T-helper 2 cell treated with Interferon-gamma antibody and Interleukin-4, amounts not matched to agents 100 ng/mL and 5 ng/mL, for 36 hours (primary cell): ENCODE data around the gene ZNF80. TPM values are rescaled to one million over a fixed set of nuclear protein-coding genes. Genes with fewer than 3 reads are reported as not detected.

Experiments
- intact Hi-C: fragments of 100-400 bp; cut with micrococcal nuclease; formaldehyde crosslinking; loops from one replicate; pipeline ENCODE4 v1.15.1; 2023
- total RNA-seq: library from RNA; stranded (reverse); gene quantifications from 2 replicates; pipeline ENCODE4 v1.2.3, GENCODE V29; 2022

ZNF80 gene
- total RNA-seq, 1 donor from 2014 or later: 1.00 TPM

DNA sequence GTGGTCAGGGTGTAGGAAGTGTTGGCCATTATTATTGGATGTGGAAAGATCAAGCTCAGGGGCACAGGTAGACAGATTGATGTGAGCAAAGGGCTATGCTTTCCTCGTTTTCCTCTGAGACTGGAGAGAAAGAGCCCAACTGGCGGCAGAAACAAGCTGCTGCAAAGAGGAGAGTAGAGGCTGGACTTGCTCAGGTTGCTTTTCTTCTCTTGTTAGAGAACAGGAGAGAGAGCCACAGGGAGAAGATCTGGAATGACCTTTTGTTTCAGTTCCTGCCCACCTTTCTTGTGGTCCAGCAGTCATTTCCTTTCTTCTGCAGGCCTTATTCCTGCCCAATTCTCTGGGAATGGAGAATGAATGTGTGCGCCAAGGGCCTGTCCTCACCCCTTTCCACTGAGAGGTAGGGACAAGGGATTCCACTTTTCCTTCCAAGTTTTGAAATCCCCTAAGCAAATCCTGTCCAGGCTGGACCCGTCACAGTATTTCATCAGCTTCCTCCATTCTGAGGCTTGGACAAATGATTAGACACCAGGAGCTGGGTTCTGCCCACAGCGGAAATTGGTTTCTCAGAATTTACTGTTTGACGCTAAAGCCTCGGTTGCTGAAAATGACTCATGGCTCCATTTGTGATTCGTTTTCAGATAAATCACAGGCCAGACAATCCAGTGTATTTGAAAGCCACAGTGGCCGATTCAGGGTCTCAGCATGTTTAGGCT lies 16.1 kb downstream of the ZNF80 start:
- intact Hi-C loops: loop anchor here (1.0 to 5.0 kb wide), 2 partner anchors 22 to 106 kb away; no protein-coding TSS in a partner anchor

DNA sequence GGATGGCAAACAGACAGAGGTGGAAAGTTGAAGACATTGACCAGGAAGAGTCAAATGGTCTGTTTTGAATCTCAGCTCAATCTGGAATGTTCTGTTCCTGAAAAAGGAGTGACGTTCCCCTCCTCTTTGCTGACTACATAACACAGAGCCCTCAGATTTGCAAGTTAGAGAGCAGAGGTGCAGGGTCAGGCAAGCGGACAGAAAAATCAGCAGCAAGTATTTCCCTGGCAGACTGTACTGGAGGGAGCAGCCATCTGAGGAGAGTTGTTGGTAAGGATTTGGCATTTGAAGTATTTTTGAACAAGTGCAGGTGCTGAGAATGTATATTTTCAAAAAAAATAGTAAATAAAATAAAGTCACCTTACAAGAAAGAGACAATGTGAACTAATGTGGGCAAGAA lies 17.6 kb downstream of the ZNF80 start:
- intact Hi-C loops: loop anchor here (5.0 kb wide), 1 partner anchor 108 kb away; no protein-coding TSS in a partner anchor

DNA sequence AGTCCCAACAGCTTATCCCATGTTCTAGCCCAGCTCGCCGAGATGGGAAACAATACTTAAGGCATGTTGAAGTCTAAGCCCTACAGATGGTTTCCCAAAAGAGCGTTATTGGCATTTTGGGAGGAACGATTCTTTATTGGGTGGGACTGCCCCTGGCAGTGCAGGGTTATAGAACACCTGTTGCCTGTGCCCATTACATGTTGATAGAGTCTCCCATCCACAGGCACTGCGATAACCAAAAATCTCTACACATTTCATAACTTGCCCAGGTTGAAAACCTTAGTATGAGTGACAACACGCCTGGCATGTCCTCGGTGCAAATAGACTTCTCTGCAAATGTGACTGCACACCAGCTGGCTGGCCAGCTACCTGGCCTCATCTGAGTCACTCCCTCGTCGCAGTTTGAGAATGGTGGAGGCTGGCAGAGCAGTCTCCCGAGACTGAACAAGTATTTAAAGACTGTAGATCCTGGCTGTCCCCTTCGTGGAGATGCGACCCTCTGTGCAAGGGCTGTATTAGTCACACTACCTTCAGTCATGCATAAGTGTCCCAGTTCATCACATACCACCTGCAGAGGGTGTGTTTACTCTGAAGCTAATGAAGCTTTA lies 18.7 kb downstream of the ZNF80 start:
- intact Hi-C loops: no loop called here

- intact Hi-C loops: no loop called here
Measured at GRCh38 chr3:114218006-114218405, 19.4 kb downstream of the ZNF80 start.

DNA sequence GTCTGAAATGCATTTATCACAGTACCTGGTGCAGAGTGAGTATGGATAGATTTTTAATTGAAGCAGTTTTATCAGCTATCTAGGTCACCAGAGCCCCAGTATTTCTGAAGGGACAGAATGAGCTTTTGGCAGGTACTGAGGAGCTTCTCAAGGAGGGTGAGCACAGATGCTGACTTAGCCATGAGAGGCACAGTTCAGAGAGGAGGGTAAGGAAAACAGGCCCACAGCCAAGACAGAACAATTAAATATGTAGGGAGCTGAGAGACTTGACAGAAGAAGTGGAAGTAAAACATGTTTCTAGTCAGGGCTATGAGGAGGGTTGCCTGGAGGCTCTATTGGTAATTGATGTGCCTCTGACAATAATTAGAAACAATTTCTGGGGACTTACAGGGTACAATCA lies 20.1 kb downstream of the ZNF80 start:
- intact Hi-C loops: no loop called here

DNA sequence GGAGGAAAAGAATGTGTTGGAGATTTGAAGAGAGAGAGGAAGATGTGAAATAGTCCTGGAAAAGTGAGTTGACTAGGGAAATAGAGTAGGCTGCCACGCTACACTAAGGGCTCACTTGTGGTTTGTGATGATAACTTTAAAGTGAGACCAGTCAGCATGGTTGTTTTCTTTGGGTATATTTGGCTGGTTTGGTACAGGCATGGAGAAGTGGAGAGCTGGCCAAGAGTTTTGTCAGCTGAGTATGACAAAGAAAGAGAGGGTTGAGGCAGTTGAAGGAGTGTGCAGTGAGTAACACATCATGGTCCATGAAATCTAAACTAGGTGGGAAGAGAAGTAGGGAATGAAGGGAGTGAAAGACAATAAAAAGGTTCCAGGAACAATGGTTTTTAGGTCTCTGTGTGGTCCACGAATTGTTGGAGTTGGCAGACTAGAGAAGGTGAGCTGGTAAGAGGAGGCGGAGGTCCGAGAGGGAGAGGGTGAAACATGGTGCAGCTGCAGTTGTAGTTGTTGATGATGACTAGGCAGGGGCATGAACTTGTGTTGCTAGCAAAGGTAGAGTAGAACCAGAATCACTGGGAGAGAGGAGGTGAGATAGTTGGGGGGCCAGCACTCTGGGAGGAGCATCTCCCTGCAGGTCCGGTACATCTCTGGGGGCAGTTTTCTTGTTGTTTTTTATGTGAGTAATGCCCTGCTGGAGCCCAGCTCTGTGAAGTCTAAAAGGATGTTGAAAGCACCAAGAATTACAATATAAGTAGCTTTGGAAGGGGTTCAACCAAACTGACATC lies 21.0 kb downstream of the ZNF80 start:
- intact Hi-C loops: no loop called here

DNA sequence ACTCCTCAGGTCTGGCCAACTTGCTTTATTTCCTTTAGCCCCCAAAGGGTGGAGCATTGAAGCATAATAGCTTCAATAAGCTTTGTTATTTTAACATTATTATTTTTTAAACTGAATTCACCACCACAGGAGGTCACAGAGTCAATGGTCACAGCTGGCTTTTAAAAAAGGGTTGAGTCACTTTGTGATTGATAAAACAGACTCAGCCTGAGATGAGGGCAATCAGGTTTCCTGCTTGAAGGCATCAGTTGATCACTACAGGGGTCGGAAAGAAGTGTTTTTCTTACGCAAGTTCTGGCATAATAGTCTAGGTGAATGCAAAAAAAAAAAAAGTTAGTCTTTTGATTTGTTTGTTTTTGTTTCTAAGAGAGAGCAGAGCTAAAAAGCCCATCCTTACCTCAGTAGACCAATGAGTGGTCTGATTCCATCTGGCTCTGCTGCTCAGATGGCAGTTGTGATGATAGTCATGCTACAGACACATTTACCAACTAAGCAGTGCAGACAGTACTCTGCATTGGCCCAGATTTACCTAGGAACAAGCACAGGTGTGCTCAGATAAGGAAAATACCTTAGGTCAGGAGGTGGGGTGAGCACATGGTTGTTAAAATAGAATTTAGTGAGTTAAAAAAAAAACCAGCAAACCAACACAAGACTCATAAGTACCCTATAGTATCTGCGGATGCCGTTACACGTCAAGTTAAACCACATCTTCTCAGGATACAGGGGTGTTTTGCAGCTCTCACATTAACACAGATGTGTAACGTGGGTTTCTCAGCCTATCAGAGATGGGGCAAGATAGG lies 22.6 kb downstream of the ZNF80 start:
- intact Hi-C loops: loop anchor here (1.0 to 5.0 kb wide), 8 partner anchors 9 to 933 kb away; partner anchors contain the start of genes ATP6V1A, CCDC191, NAA50 and QTRT2

- intact Hi-C loops: loop anchor here (1.0 to 5.0 kb wide), 9 partner anchors 29 to 933 kb away; partner anchors contain the start of genes ATP6V1A, CCDC191, NAA50 and QTRT2
Measured at GRCh38 chr3:114213627-114214541, 23.5 kb downstream of the ZNF80 start.

GRCh38 chr3:114213292-114213626 lies 24.1 kb downstream of the ZNF80 start:
- intact Hi-C loops: loop anchor here (1.0 to 5.0 kb wide), 4 partner anchors 30 to 466 kb away; partner anchors contain the start of genes ATP6V1A and NAA50

DNA sequence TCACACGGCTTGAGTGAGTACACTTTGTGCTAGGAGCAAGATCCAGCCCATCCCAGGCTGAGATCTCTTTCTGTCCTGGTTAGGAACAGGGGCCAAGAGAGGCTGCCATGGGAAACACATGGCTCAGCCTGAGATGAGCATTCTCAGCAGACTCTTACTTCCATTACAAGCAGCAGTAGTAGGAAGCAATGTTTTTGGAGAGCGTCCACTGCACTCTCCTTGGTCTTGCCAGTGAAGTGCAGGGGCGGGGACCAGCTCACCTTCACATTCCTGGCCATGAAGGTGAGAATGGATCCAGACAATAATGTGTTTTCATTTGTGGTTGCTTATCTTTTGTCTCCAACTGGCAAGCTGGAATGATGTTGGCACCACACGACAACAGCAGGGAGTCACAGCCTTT lies 24.7 kb downstream of the ZNF80 start:
- intact Hi-C loops: loop anchor here (1.0 to 5.0 kb wide), 4 partner anchors 30 to 465 kb away; partner anchors contain the start of genes ATP6V1A and NAA50

GRCh38 chr3:114207768-114208167 lies 29.6 kb downstream of the ZNF80 start:
- intact Hi-C loops: no loop called here

DNA sequence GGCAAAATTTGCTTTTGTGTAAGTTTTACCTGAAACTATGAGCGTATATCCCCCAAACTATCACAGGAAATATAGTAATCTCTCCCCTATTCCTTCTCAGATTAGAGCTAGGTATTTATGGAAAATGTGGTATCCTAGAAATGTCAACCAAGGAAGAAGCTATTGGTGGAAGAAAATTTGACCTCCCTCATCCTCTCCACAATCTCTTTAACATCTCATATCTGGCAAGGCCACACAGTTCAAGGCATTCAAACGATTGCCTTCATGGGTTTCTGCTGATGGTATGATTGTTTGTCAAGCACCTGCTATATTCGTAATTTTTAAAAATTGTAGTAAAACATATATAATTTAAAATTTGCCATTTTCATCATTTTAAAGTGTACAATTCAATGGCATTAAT lies 31.0 kb downstream of the ZNF80 start:
- intact Hi-C loops: no loop called here

- intact Hi-C loops: no loop called here
Measured at GRCh38 chr3:114205541-114205940, 31.8 kb downstream of the ZNF80 start.

GRCh38 chr3:114194750-114195149 lies 42.6 kb downstream of the ZNF80 start:
- intact Hi-C loops: no loop called here

DNA sequence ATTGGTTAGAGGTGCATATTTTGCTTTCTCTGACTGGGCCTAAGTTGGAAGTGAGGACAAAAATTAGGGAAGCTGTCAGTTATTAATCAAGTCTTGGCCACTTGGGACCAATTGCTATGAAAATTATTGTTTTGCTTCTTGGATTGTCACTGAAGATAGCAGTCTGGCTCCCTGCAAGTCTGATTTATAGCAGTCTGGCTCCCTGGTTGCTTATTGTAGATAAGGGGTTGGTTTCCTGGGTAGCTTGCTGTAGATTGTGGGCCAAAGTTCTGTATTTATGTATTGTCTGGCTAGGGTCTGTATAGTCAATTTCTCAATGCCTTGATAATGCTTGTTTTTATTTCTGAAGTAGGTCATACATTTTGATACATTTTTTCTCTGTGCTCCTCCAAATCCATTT lies 45.2 kb downstream of the ZNF80 start:
- intact Hi-C loops: no loop called here

- intact Hi-C loops: no loop called here
Measured at GRCh38 chr3:114186501-114186900, 50.9 kb downstream of the ZNF80 start.
